Fibroblast of lung (primary cell): ENCODE measurements around the gene TBC1D8. TPM values are rescaled to one million over a fixed set of nuclear protein-coding genes. Genes with fewer than 3 reads are reported as not detected.
A peak's percentile ranks its signal among the peaks of the same experiment; 100 is the strongest.

ENCODE experiments used
- DNase-seq, 2 donors: peaks; one replicate each; pipeline versions ENCODE4 v3.0.0 to v3.0.0-alpha.2; 2010; ENCODE audit warnings: low read depth in 2 of 2
- H2AFZ ChIP-seq: 2 replicates; pipeline ENCODE4 v1.5.1; 2012; ENCODE audit warnings: low read length, control low read depth, inconsistent platforms
- H3K27ac ChIP-seq: 2 replicates; pipeline ENCODE4 v1.5.1; 2011; ENCODE audit warnings: low read length, control low read depth; ENCODE audit not compliant: insufficient read depth
- H3K27me3 ChIP-seq: 2 replicates; pipeline ENCODE4 v1.5.1; 2011; ENCODE audit warnings: mild to moderate bottlenecking, low read length; ENCODE audit not compliant: control insufficient read depth, insufficient read depth
- H3K36me3 ChIP-seq: 2 replicates; pipeline ENCODE4 v1.5.1; 2011; ENCODE audit warnings: low read length; ENCODE audit not compliant: control insufficient read depth, insufficient read depth
- H3K4me1 ChIP-seq: 2 replicates; pipeline ENCODE4 v1.5.1; 2011; ENCODE audit warnings: low read length; ENCODE audit not compliant: control insufficient read depth, insufficient read depth; ENCODE audit errors: extremely low read depth
- H3K4me2 ChIP-seq: 2 replicates; pipeline ENCODE4 v1.5.1; 2011; ENCODE audit warnings: low read length, control low read depth; ENCODE audit not compliant: insufficient read depth; ENCODE audit errors: extremely low read depth
- H3K4me3 ChIP-seq, 4 experiments: fragments of 200-600 bp in 1 of 4; sonication (generic) in 1 of 4; replicated peaks in 1 of 4; 2 replicates each; pipeline ENCODE4 v1.5.1; 2011 to 2016; ENCODE audit warnings: low read length in 4 of 4, low read depth in 3 of 4, mild to moderate bottlenecking in 3 of 4, control low read depth in 2 of 4, inconsistent platforms in 1 of 4, mixed read lengths in 1 of 4; ENCODE audit not compliant: insufficient read depth in 1 of 4; ENCODE audit errors: control extremely low read depth in 1 of 4
- H3K79me2 ChIP-seq: 2 replicates; pipeline ENCODE4 v1.5.1; 2012; ENCODE audit warnings: mild to moderate bottlenecking, low read length, inconsistent platforms; ENCODE audit not compliant: control insufficient read depth, insufficient read depth
- H3K9ac ChIP-seq: 2 replicates; pipeline ENCODE4 v1.5.1; 2011; ENCODE audit warnings: mild to moderate bottlenecking, low read length, control low read depth; ENCODE audit not compliant: insufficient read depth
- H3K9me3 ChIP-seq: 2 replicates; pipeline ENCODE4 v1.5.1; 2012; ENCODE audit warnings: low read depth, low read length; ENCODE audit not compliant: control insufficient read depth, insufficient read depth
- H4K20me1 ChIP-seq: 2 replicates; pipeline ENCODE4 v1.5.1; 2011; ENCODE audit warnings: low read length; ENCODE audit not compliant: control insufficient read depth, insufficient read depth; ENCODE audit errors: extremely low read depth
- EZH2 ChIP-seq: IDR thresholded peaks from 2 replicates; pipeline ENCODE4 v1.5.1; 2012; ENCODE audit warnings: low read length, control low read depth, mild to moderate bottlenecking; ENCODE audit errors: missing control alignments
- polyA plus RNA-seq, 2 donors: library from polyadenylated mRNA; depleted of rRNA in 1 of 2; stranded (reverse) in 1 of 2; unstranded in 1 of 2; fragments of >200 nt; gene quantifications; 2 replicates each; pipeline ENCODE4 v1.2.1, GENCODE V29; 2011 to 2012; ENCODE audit warnings: missing spikeins in 1 of 2
- total RNA-seq: library from RNA; depleted of rRNA; stranded (reverse); fragments of >200 nt; gene quantifications from 2 replicates; pipeline ENCODE4 v1.2.1, GENCODE V29; 2014
- TF ChIP-seq, protein P1 (sequence below), 2 donors: IDR thresholded peaks in 1 of 2; conservative IDR thresholded peaks in 1 of 2; 1 replicate in 1 of 2; 2 replicates in 1 of 2; pipeline ENCODE4 v1.5.1; 2011 to 2012; ENCODE audit warnings: low read length in 2 of 2, control low read depth in 1 of 2, inconsistent platforms in 1 of 2, low read depth in 1 of 2, mild to moderate bottlenecking in 1 of 2

The TBC1D8 gene
- total and polyA plus RNA-seq, 2 donors (not counting 1 experiment from before 2014, with no cell fraction given) = 3.8 to 5.4 TPM

GRCh38 chr2:101151859-101152271 is 683 bp upstream of the TBC1D8 start:
- Histone ChIP-seq H3K9ac (peak overlapping the region; percentile 20), H3K4me3 (peak overlapping the region; percentile 58 to 67 (median 64)), H4K20me1 (no peaks in the 10 kb centered on the region), H3K4me2 (peak overlapping the region; percentile 96), H3K9me3 (no peaks in the 10 kb centered on the region), H3K27me3 (peaks cover 2% of the 10 kb centered on the region), H3K36me3 (no peaks in the 10 kb centered on the region), H3K79me2 (peaks cover 4% of the 10 kb centered on the region), H3K27ac (peak overlapping the region; percentile 34), H2AFZ (peak overlapping the region; percentile 87), H3K4me1 (peaks cover 13% of the 10 kb centered on the region)
- TF ChIP-seq, protein P1, sequence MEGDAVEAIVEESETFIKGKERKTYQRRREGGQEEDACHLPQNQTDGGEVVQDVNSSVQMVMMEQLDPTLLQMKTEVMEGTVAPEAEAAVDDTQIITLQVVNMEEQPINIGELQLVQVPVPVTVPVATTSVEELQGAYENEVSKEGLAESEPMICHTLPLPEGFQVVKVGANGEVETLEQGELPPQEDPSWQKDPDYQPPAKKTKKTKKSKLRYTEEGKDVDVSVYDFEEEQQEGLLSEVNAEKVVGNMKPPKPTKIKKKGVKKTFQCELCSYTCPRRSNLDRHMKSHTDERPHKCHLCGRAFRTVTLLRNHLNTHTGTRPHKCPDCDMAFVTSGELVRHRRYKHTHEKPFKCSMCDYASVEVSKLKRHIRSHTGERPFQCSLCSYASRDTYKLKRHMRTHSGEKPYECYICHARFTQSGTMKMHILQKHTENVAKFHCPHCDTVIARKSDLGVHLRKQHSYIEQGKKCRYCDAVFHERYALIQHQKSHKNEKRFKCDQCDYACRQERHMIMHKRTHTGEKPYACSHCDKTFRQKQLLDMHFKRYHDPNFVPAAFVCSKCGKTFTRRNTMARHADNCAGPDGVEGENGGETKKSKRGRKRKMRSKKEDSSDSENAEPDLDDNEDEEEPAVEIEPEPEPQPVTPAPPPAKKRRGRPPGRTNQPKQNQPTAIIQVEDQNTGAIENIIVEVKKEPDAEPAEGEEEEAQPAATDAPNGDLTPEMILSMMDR (conservative IDR thresholded peaks at IDR 0.05 in 1 of 2, IDR thresholded peaks at IDR 0.05 in 1 of 2; ENCODE audit: low read depth in 1 of 2, low read length in 2 of 2) = no peak
- no peak for TF ChIP-seq EZH2
- peak in 1 of 2 donors; percentile 4 for DNase-seq

DNA sequence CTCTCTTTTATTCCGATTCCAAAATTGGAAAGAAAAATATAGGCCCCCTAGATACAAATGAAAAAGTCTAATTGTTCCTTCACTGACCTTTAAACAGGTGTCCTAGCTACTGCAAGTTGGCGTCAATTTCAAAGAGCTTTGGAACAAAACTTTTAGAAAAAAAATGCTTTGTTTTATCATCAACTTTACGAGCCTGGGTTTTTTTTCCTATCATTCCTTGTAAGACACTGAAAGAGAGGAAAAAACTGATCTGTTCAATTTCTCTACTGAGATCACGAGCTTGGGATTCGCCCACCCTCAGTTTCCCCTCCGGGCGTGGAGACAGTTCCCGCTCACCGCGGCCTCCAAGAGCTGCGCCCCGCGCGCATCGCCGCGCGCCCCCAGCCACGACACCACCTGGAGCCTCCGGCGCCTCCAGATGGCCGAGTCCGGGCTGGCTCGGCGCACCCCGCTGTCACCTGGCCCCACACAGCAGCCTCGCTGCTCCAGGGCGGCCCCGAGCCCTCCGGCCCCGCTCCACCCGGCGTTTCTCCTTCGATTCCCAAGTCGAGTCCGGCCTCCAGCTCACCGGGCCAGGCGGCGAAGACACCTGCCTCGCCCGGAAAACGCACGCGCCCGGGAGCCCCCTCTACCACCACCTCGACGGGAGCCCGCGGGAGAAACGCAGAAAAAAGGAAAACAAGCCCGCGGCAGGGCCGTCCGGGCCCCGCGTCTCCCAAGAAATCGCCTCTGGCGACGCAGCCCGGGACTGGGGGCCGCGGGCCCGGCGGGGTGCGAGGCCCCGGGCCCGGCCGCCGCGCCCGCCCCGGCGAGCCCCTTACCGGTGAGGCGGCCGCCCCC is 656 bp downstream of the TBC1D8 start:
- H3K4me2 ChIP-seq = peak overlapping the region; percentile 80
- peaks cover 13% of the 10 kb centered on the region for H3K4me1 ChIP-seq
- peak in 1 of 2 donors; percentile 3 for DNase-seq
- no peak overlapping the region for H2AFZ ChIP-seq
- H4K20me1 ChIP-seq = no peaks in the 10 kb centered on the region
- no peak overlapping the region for H3K27ac ChIP-seq
- no peaks in the 10 kb centered on the region for H3K9me3 ChIP-seq
- H3K36me3 ChIP-seq = no peaks in the 10 kb centered on the region
- H3K9ac ChIP-seq = peak overlapping the region; percentile 75
- peaks cover 2% of the 10 kb centered on the region for H3K27me3 ChIP-seq
- TF ChIP-seq, protein P1 (conservative IDR thresholded peaks at IDR 0.05 in 1 of 2, IDR thresholded peaks at IDR 0.05 in 1 of 2; ENCODE audit: low read depth in 1 of 2, low read length in 2 of 2) = no peak
- TF ChIP-seq EZH2 = no peak
- H3K79me2 ChIP-seq = peaks cover 4% of the 10 kb centered on the region
- peak overlapping the region; percentile 63 to 74 (median 67) for H3K4me3 ChIP-seq

DNA sequence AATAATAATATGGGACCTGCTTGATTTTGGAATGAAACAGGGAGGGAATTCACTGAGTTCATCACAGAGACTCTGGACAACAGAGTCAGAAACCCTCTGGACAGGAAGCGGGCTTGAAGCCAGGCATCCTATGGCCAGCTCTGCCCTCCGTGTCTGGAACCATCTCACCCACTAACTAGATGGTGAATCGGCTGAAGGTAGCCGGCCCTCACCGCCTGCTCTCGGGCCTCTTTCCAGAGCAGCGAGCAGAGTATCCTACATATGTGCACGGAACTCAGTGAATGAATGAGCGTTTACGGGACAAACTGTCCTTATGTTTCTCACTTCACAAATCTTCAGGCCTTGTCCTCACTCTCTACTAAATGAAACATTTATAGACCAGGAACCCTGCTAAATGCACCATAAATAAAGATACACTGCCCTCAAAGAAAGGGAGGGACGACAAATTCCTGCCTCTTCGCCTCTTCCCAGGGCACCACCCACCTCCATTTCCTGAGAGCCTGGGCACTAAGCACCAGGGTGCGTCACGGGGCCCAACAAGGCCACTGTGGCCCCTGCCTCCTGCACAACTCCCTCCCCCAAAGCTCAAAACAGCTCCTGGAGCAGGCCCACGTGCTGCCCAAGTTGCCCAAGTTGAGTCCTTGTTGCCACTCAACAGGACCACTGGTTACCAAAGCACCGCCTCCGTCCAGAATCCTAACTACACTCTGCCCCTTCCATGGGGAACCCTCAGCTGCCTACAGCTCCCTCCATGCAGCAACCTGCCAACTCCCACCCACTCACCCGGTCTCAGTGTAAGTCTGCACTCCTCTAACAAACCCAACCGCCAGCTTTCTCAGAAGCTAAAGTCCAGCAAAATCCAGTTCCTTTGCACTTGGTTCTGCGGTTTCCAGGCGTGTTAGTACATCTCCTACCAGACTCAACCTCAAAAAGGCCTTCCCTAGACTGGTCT is 1.7 kb downstream of the TBC1D8 start:
- H3K36me3 ChIP-seq = no peaks in the 10 kb centered on the region
- peak overlapping the region in 3 of 4 experiments; percentile 13 to 74 (median 68) for H3K4me3 ChIP-seq
- H3K9ac ChIP-seq = no peak overlapping the region
- H3K9me3 ChIP-seq = no peaks in the 10 kb centered on the region
- H3K27me3 ChIP-seq = peaks cover 2% of the 10 kb centered on the region
- no peak overlapping the region for H2AFZ ChIP-seq
- peaks cover 13% of the 10 kb centered on the region for H3K4me1 ChIP-seq
- DNase-seq = no peak
- TF ChIP-seq, protein P1 (conservative IDR thresholded peaks at IDR 0.05 in 1 of 2, IDR thresholded peaks at IDR 0.05 in 1 of 2; ENCODE audit: low read depth in 1 of 2, low read length in 2 of 2) = no peak
- no peak overlapping the region for H3K27ac ChIP-seq
- peaks cover 4% of the 10 kb centered on the region for H3K79me2 ChIP-seq
- H3K4me2 ChIP-seq = peak overlapping the region; percentile 80
- no peaks in the 10 kb centered on the region for H4K20me1 ChIP-seq
